ENCODE results near the gene HBE1. TPM values are rescaled to one million over a fixed set of nuclear protein-coding genes. Genes with fewer than 3 reads are reported as not detected.
A peak's percentile ranks its signal among the peaks of the same experiment; 100 is the strongest.

HBE1 gene
- total and polyA plus RNA-seq, 9 of the 15 experiments (the other 6 are each of a cell fraction or from before 2014, with no cell fraction given): 612 to 10,250 (median 2,181) TPM

DNA sequence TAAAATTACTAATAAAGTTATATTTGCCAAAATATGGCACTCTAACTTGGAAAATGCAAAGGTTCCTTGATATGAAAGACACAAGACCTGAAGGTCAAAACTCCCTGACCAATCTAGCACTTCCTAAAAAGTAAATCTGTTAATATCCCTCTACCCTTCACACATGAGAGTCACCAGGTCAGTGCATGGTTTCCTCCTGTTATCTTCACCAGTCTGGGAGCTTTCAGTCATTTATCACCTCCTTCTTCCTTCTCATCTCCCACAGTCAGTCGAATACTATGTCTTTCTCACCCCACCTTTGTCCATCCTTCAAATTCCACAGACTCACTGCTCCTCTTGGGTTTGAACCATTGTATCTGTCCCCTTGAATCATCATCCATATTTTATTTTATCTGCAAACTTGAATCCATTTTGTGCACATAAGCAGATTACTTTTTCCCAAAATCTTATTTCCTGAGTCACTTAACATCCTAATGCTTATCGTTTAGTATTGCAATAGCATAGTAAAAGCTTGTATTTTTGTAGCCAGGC, 2.6 kb downstream of the HBE1 start (continued):
- TF ChIP-seq, protein P1, sequence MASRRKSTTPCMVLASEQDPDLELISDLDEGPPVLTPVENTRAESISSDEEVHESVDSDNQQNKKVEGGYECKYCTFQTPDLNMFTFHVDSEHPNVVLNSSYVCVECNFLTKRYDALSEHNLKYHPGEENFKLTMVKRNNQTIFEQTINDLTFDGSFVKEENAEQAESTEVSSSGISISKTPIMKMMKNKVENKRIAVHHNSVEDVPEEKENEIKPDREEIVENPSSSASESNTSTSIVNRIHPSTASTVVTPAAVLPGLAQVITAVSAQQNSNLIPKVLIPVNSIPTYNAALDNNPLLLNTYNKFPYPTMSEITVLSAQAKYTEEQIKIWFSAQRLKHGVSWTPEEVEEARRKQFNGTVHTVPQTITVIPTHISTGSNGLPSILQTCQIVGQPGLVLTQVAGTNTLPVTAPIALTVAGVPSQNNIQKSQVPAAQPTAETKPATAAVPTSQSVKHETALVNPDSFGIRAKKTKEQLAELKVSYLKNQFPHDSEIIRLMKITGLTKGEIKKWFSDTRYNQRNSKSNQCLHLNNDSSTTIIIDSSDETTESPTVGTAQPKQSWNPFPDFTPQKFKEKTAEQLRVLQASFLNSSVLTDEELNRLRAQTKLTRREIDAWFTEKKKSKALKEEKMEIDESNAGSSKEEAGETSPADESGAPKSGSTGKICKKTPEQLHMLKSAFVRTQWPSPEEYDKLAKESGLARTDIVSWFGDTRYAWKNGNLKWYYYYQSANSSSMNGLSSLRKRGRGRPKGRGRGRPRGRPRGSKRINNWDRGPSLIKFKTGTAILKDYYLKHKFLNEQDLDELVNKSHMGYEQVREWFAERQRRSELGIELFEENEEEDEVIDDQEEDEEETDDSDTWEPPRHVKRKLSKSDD (conservative IDR thresholded peaks at IDR 0.05; ENCODE audit: low read length): no peak
- TF ChIP-seq ZNF232 (CRISPR knock-in tag; IDR thresholded peaks at IDR 0.05) (no peak), ARHGAP35 (IDR thresholded peaks at IDR 0.05; ENCODE audit: partially characterized antibody) (peak; percentile 7), HDAC3 (IDR thresholded peaks at IDR 0.05; ENCODE audit: borderline replicate concordance, partially characterized antibody) (no peak), ASH1L (IDR thresholded peaks at IDR 0.05; ENCODE audit: borderline replicate concordance, low read depth, partially characterized antibody) (no peak), NR2F6 (CRISPR knock-in tag; IDR thresholded peaks at IDR 0.05) (no peak), ZNF717 (CRISPR knock-in tag; IDR thresholded peaks at IDR 0.05) (no peak), SIN3B (IDR thresholded peaks at IDR 0.05; ENCODE audit: low read depth) (no peak), FOXP1 (CRISPR knock-in tag; IDR thresholded peaks at IDR 0.05) (no peak), MEF2A (IDR thresholded peaks at IDR 0.05; ENCODE audit: control insufficient read depth, low read depth, low read length) (no peak), RB1 (IDR thresholded peaks at IDR 0.05; ENCODE audit: low read depth) (no peak), MTF1 (CRISPR knock-in tag; IDR thresholded peaks at IDR 0.05; ENCODE audit: borderline replicate concordance) (no peak), ZNF584 (CRISPR knock-in tag; IDR thresholded peaks at IDR 0.05; ENCODE audit: low read depth) (no peak), STAG1 (CRISPR knock-in tag; IDR thresholded peaks at IDR 0.05; ENCODE audit: borderline replicate concordance) (no peak), EWSR1 (IDR thresholded peaks at IDR 0.05; ENCODE audit: borderline replicate concordance, low read depth, partially characterized antibody) (peak; percentile 92), TCF3 (CRISPR knock-in tag; IDR thresholded peaks at IDR 0.05) (peak; percentile 55), ZBTB8A (IDR thresholded peaks at IDR 0.05; ENCODE audit: partially characterized antibody) (no peak), SREBF1 (IDR thresholded peaks at IDR 0.05; ENCODE audit: borderline replicate concordance, low read depth, low read length) (no peak), HDAC1 (IDR thresholded peaks at IDR 0.05) (peak; percentile 73 to 77; a peak in 3 of 4 replicates), BRF2 (IDR thresholded peaks at IDR 0.05; ENCODE audit: borderline replicate concordance, insufficient read depth, insufficient read length) (no peak)
- TF ChIP-seq, protein P2, sequence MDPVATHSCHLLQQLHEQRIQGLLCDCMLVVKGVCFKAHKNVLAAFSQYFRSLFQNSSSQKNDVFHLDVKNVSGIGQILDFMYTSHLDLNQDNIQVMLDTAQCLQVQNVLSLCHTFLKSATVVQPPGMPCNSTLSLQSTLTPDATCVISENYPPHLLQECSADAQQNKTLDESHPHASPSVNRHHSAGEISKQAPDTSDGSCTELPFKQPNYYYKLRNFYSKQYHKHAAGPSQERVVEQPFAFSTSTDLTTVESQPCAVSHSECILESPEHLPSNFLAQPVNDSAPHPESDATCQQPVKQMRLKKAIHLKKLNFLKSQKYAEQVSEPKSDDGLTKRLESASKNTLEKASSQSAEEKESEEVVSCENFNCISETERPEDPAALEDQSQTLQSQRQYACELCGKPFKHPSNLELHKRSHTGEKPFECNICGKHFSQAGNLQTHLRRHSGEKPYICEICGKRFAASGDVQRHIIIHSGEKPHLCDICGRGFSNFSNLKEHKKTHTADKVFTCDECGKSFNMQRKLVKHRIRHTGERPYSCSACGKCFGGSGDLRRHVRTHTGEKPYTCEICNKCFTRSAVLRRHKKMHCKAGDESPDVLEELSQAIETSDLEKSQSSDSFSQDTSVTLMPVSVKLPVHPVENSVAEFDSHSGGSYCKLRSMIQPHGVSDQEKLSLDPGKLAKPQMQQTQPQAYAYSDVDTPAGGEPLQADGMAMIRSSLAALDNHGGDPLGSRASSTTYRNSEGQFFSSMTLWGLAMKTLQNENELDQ (CRISPR knock-in tag; IDR thresholded peaks at IDR 0.05; ENCODE audit: borderline replicate concordance): no peak
- TF ChIP-seq, protein P3, sequence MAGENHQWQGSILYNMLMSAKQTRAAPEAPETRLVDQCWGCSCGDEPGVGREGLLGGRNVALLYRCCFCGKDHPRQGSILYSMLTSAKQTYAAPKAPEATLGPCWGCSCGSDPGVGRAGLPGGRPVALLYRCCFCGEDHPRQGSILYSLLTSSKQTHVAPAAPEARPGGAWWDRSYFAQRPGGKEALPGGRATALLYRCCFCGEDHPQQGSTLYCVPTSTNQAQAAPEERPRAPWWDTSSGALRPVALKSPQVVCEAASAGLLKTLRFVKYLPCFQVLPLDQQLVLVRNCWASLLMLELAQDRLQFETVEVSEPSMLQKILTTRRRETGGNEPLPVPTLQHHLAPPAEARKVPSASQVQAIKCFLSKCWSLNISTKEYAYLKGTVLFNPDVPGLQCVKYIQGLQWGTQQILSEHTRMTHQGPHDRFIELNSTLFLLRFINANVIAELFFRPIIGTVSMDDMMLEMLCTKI (IDR thresholded peaks at IDR 0.05; ENCODE audit: partially characterized antibody): no peak

Measured in K562 (cell line).